Ovary (tissue), 3 donors: Measurements from ENCODE around the gene CD247.

ENCODE experiments used
- CTCF ChIP-seq, 3 donors: fragments of 450-650 bp in 2 of 3; fragments of 200-600 bp in 1 of 3; IDR thresholded peaks; one replicate each; pipeline versions ENCODE4 v1.5.1 to v1.8.0; 2016 to 2022; ENCODE audit warnings: antibody characterized with exemption in 3 of 3, mild to moderate bottlenecking in 1 of 3
- EP300 ChIP-seq: sonication (generic); formaldehyde crosslinking; IDR thresholded peaks from one replicate; pipeline ENCODE4 v1.6.1; 2017; ENCODE audit warnings: antibody characterized with exemption
- POLR2A ChIP-seq: fragments of 450-650 bp; IDR thresholded peaks from one replicate; pipeline ENCODE4 v1.6.1; 2017; ENCODE audit warnings: antibody characterized with exemption, mild to moderate bottlenecking, moderate library complexity
- donor health status: DM: no; HTN: no; CAD: no.

- TF ChIP-seq CTCF (IDR thresholded peaks at IDR 0.05) (no peak), POLR2A (no peak), EP300 (no peak)
Measured at GRCh38 chr1:167423684-167424619, 94.4 kb downstream of the CD247 start.
